ENCODE results near the gene CIPC.
A peak's percentile ranks its signal among the peaks of the same experiment; 100 is the strongest.

The CIPC gene

DNA sequence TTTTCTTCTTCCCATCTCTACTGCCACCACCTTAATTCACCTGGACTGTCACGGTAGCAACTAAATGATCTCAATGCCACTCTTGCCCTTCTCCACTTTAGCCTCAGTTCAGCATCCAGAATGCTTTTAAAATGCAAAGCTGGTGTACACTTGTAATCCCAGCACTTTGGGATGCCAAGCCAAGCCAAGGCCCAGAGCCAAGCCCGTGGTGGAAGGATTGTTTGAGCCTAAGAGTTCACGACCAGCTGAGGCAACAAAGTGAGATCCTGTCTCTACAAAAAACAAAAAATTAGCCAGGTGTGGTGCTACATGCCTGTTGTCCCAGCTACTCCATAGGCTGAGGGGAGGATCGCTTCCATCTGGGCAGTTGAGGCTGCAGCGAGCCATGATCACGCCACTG is 5.9 kb downstream of the CIPC start:
- no peak for DNase-seq

DNA sequence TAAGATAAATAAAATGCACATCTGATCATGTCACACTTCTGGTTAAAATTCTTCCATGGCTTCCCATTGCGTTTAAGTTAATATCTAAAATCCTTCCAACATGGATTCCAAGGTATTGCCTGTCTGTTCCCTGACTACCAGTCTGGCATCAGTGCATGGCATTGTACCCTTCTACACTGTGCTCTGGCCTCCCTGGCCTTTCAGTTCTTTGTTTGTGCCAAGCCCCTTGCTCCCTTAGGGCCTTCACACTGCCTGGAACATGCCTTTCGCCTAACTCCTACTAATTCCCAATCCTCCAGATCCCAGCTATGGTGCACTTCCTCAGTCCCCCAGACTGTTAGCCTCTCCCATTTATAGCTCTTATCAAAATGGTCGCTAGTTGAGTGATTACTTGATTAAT is 6.3 kb downstream of the CIPC start:
- DNase-seq = no peak

DNA sequence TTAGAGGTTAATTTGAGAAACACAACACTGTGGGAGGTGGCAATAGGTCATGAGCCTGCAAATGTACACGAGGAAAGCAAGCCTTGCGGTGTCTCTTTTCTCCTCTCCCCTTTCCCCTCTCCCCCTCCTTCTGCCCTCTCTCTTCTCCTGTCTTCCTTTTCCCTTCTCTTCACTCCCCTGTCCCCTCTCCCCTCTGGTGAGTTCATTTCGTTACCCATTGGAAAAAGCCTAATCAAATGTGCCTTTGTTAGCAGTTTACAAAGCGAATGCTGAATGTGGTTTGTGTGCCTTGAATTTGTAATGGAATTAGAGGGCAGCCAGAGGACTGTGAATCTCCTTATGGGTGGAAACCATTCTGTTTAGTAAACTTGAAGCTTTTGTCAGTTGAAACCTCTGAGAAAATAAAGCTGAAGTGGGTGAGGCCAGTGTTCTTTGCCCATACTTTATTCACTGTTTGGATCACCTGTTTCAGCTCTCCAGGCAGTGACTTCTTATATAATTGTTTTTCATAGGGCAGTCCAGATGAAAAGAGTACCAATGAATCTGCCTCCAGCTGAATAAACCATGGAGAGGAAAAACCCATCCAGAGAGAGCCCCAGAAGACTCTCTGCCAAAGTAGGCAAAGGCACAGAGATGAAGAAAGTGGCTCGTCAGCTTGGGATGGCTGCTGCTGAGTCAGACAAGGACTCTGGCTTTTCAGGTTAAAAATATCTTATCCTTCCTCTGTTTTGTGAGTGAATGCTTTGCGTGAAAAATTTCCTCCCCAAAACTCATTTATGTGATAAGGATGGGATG is 7.3 kb downstream of the CIPC start:
- DNase-seq = no peak

DNA sequence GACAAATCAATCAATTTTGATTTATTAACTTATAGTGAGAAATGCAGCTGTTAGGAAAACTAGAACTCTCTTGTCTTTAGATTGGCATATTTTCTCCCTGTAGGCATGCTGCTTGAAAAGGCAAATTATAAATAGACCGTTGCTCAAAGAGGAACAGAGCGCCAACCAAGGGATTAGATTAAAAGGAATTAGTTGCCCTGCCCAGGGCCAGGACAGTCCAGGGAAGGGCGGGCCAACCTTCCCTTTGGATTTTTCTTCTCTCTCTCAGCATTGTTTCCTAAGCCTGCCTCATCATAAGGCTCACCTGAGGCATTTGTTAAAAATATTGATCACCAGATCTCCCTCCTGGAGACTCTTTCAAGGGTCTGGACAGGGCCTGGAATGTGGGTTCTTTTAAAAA is 8.6 kb downstream of the CIPC start:
- DNase-seq = peak; percentile 9

DNA sequence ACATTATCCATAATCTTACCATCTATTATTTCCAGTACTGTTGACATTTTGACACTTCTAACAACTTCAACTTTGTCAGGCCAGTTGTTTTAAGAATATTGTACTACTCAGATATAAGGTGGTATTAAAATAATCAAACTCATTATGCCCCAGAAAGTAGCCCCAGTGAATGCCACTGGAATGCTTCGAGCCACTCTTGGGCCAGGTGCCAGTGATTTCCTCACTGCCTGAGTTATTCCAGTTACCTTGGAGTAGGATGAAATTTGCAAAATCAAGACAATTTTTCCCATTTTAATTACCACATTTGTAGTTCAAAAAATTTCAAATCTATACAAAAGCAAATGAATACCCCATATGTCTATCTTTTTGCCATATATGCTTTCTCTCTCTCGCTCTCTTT is 9.2 kb downstream of the CIPC start:
- DNase-seq = no peak

DNA sequence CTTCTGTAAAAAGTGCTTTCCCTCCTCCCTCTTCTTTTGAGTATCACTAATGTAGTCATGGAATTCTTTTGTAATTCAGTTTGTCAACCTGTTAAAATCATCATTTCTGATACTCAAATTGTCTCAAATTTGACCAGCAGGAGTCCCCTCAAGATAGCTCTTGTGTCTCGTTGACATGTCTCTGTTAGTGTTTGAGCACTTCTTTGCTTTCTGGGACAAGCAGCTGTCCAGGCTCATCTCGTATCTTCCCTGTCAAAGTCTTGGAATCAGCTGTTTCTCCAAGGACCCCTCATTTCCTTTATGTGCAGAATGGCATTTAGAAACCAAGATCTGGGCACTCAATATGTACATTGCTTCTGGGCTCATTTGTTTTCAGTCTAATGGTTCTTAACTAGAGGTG is 10.7 kb downstream of the CIPC start:
- DNase-seq = no peak

DNA sequence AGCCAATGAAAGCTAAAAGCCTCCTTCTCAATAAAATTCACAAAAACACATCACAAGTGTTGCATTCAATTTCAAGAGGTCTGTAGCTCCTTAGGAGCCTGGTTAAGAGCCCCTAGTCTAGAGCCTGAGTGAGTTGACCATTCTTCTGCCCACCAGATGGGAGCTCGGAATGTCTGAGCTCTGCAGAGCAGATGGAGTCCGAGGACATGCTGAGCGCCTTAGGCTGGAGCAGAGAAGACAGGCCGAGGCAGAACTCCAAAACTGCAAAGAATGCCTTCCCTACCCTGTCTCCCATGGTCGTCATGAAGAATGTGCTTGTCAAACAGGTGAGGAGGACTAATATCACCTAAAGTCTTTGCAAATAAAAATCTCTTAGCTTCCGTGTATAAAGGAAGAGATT is 11.6 kb downstream of the CIPC start:
- DNase-seq = no peak

DNA sequence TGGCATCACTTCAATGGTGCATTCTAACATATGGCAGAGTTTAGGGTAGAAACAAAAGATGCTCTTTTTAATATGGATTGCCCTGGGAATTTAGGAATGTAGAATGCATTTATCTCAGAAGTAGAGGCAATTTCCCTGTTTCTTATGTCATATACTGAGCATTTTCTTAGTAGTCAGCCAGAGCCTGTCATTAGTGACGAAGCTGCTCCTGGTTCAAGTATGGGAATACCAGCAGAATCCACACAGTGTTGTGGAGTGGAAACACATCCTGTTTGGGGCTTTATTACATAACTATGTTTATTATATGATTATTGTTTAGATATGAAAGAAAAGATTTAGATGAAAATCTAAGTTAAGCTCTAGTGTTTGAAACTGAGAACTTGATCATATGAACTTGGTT is 12.2 kb downstream of the CIPC start:
- no peak for DNase-seq

DNA sequence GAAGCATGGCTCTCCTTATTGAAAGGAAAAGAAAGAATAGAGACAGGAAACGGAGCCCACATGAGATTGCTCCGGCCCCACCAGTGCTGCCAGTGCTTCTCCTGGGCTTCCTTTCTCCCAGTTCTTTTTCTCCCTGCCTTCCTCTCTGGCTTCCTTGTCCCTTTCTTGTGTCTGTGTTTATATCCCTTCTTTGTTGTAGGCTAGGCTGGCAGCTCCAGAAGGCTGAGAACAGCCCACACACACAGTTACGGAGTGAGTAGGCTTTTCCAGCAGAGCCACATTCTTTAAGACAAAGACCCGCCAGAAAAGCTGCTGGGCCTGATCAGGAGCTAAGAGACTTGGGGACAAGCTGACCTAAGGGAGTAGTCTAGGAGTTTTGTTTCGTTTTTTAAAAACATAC is 13.0 kb downstream of the CIPC start:
- no peak for DNase-seq

DNA sequence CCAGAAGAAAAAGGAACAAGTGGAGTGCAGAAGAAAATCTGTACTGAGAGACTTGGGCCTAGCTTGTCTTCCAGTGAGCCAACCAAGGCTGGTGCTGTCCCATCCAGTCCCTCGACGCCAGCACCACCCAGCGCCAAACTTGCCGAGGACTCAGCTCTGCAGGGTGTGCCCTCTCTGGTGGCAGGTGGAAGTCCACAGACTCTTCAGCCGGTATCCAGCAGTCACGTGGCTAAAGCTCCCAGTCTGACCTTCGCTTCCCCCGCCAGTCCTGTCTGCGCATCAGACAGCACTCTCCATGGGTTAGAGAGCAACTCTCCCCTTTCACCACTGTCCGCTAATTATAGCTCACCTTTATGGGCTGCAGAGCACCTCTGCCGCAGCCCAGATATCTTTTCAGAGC is 15.6 kb downstream of the CIPC start:
- no peak for DNase-seq

DNA sequence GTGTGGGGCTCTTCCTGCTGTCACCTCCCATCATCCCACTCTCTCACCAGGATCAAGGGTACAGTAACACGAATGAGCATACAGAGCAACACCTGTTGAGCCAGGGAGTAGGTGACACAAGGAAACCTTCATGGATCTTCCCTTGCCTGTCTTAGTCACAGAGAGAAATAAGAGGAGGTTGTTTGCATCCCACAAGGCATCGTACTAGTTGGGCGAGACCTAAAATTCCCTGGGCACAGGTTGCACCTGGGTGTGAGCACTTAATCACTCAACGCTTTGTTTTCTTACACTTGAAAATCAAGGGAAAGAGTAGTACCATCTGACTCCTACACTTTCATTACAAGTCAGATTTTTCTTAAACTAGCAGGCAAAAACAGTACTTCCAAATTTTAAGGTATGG is 16.6 kb downstream of the CIPC start:
- DNase-seq = no peak

DNA sequence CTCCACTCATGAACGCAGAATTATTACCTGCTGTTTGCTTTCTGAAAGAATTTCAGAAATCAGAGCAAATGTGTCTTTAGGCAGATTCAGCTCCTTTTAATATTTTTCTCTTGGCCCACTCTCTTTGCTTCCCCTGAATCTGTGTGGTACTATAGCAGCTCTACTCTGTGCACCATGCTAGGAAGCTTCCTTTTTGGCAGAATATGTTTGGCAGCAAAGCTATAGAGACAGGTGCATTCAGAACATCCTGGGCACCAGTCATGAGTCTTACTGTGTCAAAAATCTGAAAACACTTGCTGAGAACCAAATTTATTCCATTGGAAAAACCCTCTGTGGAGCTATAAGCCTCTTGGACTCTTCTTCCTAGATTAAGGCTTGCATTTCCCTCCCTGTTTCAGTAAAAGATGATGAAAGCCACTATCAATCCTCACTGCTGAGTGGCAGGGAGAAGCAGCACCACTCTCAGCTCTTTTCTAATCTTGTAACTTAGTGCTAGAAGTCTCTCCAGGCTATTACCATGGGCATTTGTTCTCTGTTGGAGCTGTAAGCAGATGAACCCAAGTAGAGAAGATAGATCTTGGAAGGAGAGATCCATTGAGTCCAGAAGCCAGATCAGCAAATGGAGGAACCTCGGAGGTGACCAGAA is 18.2 kb downstream of the CIPC start:
- no peak for DNase-seq

DNA sequence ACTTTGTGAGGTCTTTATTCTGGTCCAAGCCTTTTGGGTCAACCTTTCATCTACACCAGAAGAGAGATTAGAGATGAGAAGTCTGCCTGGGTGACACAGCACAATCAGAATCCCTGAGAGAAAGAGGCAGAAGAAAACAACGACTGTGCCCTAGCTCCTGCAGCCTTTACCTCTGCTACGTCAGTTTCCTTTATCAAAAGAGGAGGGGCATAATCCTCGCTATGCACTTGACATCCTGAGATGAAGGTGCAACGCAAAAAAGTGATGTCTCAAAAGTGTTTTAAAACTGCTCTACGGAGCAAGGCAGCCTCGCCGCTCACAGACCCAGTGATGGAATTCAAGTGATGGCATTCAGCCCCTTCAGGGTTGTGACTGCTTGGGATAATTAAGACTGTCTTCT is 21.8 kb downstream of the CIPC start:
- no peak for DNase-seq

DNA sequence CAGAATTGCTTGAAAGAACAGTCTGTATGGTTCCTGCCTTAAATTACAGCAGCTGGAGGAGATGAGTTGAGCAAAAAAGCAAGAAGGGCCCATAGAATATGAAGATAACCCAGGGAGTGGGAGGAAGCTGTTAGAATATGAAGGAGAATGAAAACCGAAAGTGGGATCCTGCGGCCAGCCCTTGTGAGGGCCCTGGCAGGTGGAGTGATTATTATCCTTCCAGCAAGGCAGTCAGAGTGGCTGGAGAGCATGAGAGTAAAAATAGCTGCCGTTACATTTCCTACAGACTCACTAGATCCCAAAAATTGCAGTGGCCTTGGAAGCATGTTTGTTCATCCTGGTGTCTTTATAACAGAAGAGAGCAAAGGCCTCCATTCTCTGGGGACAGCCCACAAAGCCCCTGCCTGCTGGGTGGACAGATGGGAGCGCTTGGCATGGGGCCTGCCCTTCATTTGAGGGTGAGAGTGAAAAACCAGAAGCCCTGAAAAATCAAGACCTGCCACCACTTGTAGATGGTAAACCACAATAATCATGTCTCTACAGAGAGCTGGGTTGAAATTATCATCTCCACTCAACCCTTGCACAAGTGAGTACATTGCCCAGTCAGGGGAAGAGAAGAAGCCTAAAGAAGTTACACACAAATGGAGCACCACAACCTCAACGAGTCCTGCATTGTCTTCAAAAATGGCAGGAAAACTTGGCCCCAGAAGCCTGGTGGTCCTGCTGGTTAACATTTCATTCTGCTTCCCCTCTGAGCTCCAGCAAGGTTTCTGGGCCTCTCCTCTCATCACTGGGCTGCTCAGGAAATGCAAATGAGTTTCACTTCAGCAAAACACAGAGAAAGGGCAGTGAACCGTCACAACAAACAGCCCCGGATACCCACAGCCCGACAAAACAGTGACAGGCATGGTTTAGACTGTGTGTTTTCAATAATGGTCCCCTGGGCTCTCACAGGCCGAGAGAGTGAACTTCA is 23.0 kb downstream of the CIPC start:
- DNase-seq = peak; percentile 82

DNA sequence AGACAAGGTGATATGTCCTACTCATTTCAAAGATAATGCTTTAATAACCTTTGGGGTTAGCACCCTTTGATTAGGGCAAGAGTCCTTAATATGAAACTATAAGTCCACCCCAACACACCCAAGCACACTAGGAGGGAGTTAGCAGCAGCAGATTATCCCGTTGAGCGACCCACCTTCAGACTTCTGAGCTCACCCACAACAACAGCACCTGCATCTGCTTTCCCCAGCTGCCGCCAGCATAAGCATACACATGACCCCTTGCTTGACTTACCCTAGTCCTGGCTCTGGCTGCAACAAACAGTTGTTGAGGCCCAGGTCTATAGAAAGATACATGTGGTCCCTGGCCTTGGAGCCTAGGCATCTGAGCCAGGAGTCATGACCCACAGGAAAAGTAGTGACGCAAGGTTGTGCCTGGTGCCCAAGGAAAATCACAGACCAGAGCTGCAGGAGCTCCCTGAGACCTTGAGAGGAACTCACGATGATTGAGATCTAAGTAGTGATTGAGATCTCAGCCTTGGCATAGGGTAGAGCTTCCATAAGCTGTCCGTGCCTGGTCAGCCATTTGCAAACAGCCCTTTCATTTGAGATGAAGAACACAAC is 24.6 kb downstream of the CIPC start:
- DNase-seq = no peak

DNA sequence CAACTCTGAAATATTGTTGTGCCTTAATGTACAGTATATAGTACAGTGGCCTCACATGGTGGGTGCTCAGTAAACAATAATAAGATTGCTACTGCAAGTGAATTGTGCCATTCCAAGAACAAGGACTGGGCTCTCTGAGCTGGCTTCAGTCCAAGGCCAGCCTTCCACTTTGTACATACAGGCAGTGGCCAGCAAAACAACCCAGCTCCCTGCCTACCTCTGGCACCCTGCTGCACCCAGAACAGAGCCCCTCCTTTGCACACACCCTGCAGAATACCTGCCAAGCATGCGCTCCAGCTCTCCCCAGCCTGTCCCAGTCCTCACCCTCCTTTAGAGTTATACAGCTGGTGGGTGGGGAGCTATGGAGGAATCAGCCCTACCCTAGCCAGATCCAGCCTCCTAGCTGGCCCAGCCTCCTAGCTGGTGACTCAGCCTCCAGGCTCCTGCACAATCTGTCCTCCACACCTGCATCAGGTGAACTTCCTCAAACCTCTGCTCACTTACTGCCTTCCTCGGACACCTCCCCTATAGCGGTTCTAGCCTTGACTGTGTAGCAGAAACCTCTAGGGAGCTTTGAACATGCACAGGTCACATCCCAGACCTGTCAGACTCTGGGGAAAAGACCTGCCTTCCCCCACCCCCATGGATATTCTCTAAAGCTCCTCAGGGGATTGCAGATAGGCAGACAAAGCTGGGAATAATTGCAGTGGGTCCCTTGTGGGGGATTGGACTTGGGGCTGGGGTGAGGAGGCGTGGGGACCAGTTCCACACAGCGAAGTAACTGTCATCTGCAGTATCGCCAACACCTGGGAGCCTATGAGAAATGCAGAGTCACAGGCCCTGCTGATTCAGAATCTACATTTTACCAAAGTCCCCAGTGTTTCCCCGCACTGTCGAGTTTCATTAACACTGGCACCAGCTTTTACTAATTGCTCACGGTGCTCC is 25.6 kb downstream of the CIPC start:
- no peak for DNase-seq

DNA sequence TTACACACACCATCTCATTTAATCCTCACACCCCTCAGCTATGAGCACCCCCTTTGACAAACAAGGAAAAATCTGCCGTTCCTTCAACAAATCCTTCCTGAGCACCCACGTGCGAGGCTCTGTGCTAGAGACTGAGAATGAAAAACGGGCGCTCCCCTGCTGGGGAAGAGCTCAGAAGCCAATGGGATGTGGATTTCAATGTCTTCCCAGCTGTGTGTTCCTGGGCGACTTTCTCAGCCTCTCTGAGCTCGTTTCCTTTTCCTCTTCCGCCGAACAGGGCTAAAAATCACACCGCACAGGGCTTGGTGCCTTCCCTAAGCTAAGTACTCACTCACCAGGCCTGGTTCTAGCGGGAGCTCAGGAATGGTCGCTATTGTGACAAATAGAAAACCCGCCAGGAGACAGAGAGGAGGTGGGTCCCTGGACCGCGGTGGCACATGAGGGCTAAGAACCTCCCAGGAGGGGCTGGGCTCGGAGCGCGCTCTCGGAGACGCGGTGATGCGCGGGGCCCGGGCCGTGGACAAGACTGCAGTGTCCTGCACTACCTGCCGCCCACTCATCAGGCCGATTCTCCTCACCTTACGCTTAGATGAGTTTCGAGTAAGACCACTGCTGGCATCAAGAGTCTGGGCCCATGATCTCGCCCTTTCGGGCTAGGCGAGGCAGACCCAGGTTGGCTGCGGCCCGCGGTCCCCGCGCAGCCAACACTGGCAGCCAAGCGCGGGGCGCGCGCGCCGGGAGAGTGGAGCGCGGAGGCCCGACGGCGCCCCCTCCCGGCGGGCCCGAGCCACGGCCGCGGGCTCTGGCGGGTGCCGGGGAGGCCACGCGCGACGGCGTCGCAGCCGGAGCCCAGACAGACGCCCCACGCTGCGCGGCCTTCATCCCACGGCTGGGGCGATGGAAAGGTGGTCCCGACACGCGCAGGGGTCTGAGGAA is 26.6 kb downstream of the CIPC start:
- DNase-seq = peak; percentile 15

DNA sequence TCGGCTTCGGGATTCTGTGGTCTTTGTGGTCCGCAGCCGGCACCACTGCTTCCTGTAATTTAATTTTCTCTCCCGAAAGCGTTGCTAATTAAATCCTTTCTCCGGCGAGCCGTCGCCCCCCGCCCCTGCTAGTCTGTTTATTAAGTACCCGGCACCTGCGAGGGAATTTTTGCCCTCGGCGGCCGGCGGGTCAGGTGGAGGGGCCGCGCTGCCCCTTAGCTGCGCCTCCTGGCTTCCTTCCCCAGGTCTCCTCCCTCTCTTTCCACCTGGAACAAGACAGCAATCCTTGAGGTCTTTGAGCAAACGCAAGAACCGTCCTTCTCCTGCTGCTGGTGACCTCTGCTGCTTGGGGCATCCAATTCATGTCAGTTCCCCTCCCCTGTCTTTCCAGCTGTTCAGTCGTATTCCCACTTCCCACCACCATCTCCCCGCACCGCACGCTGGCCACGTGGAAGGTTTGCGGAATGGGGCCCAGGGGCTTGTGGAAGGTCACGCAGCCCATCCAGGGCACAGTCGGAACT is 27.3 kb downstream of the CIPC start:
- DNase-seq = no peak

DNA sequence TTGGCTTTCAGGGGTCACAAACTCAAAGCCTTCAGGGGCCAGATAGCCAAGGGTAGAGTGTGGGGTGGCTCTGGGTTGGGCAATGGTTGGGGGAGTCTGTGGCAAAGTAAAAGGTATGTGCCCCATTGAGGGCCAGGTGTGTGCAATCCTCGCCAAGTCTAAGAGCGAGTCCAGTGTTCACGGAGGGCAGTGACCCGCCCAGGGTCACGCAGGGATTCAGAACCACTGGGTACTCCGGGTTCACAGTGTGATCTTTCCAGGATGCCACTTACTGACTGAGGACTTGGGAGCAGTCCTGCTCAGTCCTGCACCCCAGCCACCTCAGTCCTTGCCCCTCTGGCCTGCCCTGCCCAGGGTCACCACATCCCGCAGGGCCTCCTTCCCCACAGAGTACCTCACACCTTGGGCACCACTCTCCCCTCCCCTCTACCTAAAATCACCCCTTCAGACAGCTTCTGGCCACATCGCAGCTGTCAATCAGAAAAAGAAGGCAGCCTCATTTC is 27.8 kb downstream of the CIPC start:
- no peak for DNase-seq

DNA sequence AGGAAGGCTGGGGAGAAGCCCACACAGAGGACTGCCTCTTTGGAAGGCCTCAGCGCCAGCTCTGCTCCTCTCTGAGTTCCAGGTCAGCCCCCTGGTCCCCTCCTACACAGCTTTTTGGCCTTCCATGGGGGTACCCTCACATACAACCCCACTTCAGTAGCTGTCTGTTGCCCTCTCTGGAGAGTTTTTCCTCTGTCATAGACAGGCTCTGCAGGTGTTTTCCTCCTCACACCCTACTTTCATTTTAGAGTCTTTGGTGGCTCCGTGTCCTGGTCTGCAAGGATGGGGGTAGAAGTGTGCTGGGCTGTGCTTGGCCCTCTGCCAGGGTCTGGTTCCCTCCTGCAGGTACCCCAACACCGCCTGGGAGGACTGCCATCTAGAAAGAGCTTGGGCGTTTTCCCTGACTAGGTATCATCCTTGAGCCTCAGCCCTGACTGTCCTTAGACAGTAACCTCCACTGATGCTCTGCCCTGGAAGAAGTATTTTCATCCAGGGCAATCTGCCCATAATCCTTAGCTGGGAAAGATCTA is 28.5 kb downstream of the CIPC start:
- no peak for DNase-seq
